Spleen (tissue), 11 donors: ENCODE data around the gene YIPF2. TPM values are rescaled to one million over a fixed set of nuclear protein-coding genes. Genes with fewer than 3 reads are reported as not detected.

Source experiments
- DNase-seq: peaks from one replicate; pipeline ENCODE4 v3.0.0-alpha.2; 2020
- H3K27ac ChIP-seq, 8 donors: fragments of 200-600 bp; sonication (generic) in 7 of 8; 1 replicate in 4 of 8; 2 replicates in 4 of 8; pipeline versions ENCODE4 v1.5.0 to v1.8.0; 2016 to 2021; ENCODE audit warnings: inconsistent platforms in 4 of 8, mild to moderate bottlenecking in 4 of 8, moderate library complexity in 1 of 8
- H3K27me3 ChIP-seq, 7 donors: fragments of 200-600 bp; sonication (generic) in 6 of 7; replicated peaks in 1 of 7; 1 replicate in 4 of 7; 2 replicates in 3 of 7; pipeline versions ENCODE4 v1.5.0 to v1.8.0; 2016 to 2021; ENCODE audit warnings: inconsistent platforms in 3 of 7, mild to moderate bottlenecking in 1 of 7
- H3K36me3 ChIP-seq, 6 donors: fragments of 200-600 bp; sonication (generic) in 5 of 6; 1 replicate in 4 of 6; 2 replicates in 2 of 6; pipeline versions ENCODE4 v1.5.0 to v1.8.0; 2016 to 2021; ENCODE audit warnings: inconsistent platforms in 2 of 6
- H3K4me1 ChIP-seq, 6 donors: fragments of 200-600 bp; sonication (generic) in 5 of 6; 1 replicate in 3 of 6; 2 replicates in 3 of 6; pipeline versions ENCODE4 v1.5.0 to v1.8.0; 2016 to 2021; ENCODE audit warnings: inconsistent platforms in 3 of 6
- H3K4me3 ChIP-seq, 8 donors: fragments of 200-600 bp; sonication (generic) in 7 of 8; 1 replicate in 4 of 8; 2 replicates in 4 of 8; pipeline versions ENCODE4 v1.5.0 to v1.8.0; 2016 to 2021; ENCODE audit warnings: inconsistent platforms in 4 of 8, mild to moderate bottlenecking in 4 of 8, moderate library complexity in 2 of 8
- H3K9me3 ChIP-seq, 8 donors: fragments of 200-600 bp; sonication (generic) in 7 of 8; 1 replicate in 4 of 8; 2 replicates in 4 of 8; pipeline versions ENCODE4 v1.5.0 to v1.8.0; 2016 to 2021; ENCODE audit warnings: inconsistent platforms in 4 of 8
- CTCF ChIP-seq, 11 experiments: fragments of 200-600 bp in 7 of 11; fragments of 450-650 bp in 4 of 11; sonication (generic) in 4 of 11; IDR thresholded peaks in 8 of 11; conservative IDR thresholded peaks in 3 of 11; 1 replicate in 7 of 11; 2 replicates in 4 of 11; pipeline versions ENCODE4 v1.4.0 to v1.8.0; 2016 to 2021; ENCODE audit warnings: antibody characterized with exemption in 11 of 11, inconsistent platforms in 4 of 11, mild to moderate bottlenecking in 1 of 11
- POLR2A ChIP-seq, 3 donors: fragments of 450-650 bp; IDR thresholded peaks; one replicate each; pipeline ENCODE4 v1.5.1; 2017; ENCODE audit warnings: antibody characterized with exemption in 3 of 3, mild to moderate bottlenecking in 1 of 3
- POLR2AphosphoS5 ChIP-seq, 3 donors: sonication (generic); formaldehyde crosslinking; IDR thresholded peaks; one replicate each; pipeline ENCODE4 v1.5.1; 2017; ENCODE audit warnings: antibody characterized with exemption in 3 of 3
- WGBS, 5 donors: extraction: QIAGEN DNeasy Blood & Tissue Kit in 3 of 5; methylation state at CpG; one replicate each; pipeline versions ENCODE4 v1.1.5 to v1.1.7; 2013 to 2018; 5-methylcytosine and 5-hydroxymethylcytosine counted together
- intact Hi-C: fragments of 100-400 bp; cut with DNase I; formaldehyde crosslinking; loops from one replicate; pipeline ENCODE4 v1.15.0; 2023; ENCODE audit warnings: low total_unique reads
- polyA plus RNA-seq, 3 donors: library from polyadenylated mRNA; stranded (reverse); fragments of 200-250 nt; gene quantifications; one replicate each; pipeline ENCODE4 v1.2.1, GENCODE V29; 2013
- total RNA-seq, 7 donors: library from RNA; depleted of rRNA in 3 of 7; stranded (reverse); fragments of >200 nt in 3 of 7; fragmentation: NEBNext Ultra II Directional in 4 of 7; extraction: Animal tissue kit (Norgen Biotek cat#: 25700) in 4 of 7; gene quantifications; one replicate each; pipeline versions ENCODE4 v1.1.0 to v1.2.1, GENCODE V29; 2016 to 2021
- donor health status: healthy with polysubstance abuse.
- donor health status: DM: no; HTN: no; CAD: no; lungs with moderate emphysema.
- donor health status: DM: no; HTN: no; CAD: no.
- donor health status: Bipolar disorder and iron deficiency.
- donor health status: healthy.
- donor health status: DM: no; HTN: no; CAD: no.
- donor health status: DM: yes; HTN: yes; CAD: no.

YIPF2 gene
- total and polyA plus RNA-seq, 10 donors: 12.5 to 42.3 (median 27.6) TPM

DNA sequence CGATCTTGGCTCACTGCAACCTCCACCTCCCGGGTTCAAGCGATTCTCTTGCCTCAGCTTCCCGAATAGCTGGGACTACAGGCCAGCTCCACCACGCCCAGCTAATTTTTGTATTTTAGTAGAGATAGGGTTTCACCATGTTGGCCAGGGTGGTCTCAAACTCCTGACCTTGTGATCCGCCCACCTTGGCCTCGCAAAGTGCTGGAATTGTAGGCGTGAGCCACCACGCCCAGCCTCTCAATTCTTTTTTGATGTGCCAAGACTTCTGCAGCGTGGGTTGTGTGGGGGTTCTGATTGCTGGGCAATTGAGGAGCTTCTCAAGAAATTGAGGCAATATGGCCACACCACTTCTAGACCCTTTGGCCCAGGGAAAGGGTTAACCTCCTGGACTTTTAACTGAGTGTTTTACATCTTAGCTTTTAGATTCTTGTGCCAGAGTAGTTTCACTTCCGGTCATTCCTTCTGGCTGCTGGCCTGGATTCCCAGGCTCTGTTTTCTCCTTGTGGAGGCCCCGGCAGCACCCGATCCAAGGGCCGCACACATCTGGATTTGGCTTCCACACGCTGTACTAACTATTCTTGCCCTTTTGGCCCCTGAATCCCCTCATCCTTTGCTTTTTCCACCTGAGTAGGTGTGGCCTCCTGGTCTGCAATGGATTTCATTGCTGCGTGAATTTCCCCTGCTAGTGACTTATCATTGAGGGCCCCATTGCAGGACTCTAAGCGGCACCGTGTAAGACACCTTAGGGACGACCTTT, 47.1 kb upstream of the YIPF2 start:
- intact Hi-C loops: no loop called here
- Histone ChIP-seq H3K9me3 (no peaks in the 10 kb centered on the region), H3K4me1 (peaks cover 0 to 93% (median 46%) of the 10 kb centered on the region in 6 donors), H3K27me3 (no peaks in the 10 kb centered on the region), H3K36me3 (peaks cover 0 to 6% (median 0%) of the 10 kb centered on the region in 6 donors), H3K4me3 (no peak overlapping the region), H3K27ac (peak overlapping the region in 7 of 8 donors; percentile 36 to 74 (median 61))
- WGBS, 5 donors: 71 to 84% (median 81%) methylated on average over 19 of the region's 19 CpGs
- DNase-seq: no peak
- TF ChIP-seq POLR2AphosphoS5 (IDR thresholded peaks at IDR 0.05): no peak
- no peak for TF ChIP-seq POLR2A (IDR thresholded peaks at IDR 0.05)
- no peak for TF ChIP-seq CTCF (IDR thresholded peaks at IDR 0.05 in 8 of 11, conservative IDR thresholded peaks at IDR 0.05 in 3 of 11)

DNA sequence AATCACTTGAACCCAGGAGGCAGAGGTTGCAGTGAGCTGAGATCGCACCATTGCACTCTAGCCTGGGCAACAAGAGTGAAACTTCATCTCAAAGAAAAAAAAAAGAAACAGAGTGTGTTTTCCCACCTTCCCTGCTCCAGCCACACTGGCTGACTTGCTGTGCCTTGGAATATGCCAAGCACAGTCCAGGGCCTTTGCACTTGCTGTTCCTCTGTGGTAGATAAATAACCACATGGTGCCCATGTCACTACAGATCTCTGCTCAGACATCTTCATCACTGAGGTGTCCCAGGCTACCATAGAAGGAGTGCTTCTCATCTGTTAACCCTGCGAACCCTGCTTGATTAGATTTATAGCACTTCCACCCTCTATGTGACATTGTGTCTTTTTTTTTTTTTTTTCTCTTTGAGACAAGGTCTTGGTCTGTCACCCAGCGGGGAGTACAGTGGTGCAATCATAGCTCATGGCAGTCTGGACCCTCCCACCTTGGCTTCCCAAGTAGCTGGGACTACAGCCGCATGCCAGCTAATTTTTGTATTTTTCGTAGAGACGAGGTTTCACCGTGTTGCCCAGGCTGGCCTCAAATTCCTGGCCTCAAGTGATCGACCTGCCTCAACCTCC, 42.8 kb upstream of the YIPF2 start:
- intact Hi-C loops: no loop called here
- TF ChIP-seq POLR2AphosphoS5 (IDR thresholded peaks at IDR 0.05) (no peak), POLR2A (IDR thresholded peaks at IDR 0.05) (no peak), CTCF (IDR thresholded peaks at IDR 0.05 in 8 of 11, conservative IDR thresholded peaks at IDR 0.05 in 3 of 11) (no peak)
- Histone ChIP-seq H3K36me3 (peaks cover 0 to 6% (median 0%) of the 10 kb centered on the region in 6 donors), H3K27me3 (no peaks in the 10 kb centered on the region), H3K4me3 (no peak overlapping the region), H3K27ac (no peak overlapping the region), H3K9me3 (no peaks in the 10 kb centered on the region), H3K4me1 (peaks cover 9 to 96% (median 45%) of the 10 kb centered on the region in 6 donors)
- no peak for DNase-seq
- 85 to 93% (median 90%) methylated on average over 8 of the region's 8 CpGs for WGBS, 5 donors

DNA sequence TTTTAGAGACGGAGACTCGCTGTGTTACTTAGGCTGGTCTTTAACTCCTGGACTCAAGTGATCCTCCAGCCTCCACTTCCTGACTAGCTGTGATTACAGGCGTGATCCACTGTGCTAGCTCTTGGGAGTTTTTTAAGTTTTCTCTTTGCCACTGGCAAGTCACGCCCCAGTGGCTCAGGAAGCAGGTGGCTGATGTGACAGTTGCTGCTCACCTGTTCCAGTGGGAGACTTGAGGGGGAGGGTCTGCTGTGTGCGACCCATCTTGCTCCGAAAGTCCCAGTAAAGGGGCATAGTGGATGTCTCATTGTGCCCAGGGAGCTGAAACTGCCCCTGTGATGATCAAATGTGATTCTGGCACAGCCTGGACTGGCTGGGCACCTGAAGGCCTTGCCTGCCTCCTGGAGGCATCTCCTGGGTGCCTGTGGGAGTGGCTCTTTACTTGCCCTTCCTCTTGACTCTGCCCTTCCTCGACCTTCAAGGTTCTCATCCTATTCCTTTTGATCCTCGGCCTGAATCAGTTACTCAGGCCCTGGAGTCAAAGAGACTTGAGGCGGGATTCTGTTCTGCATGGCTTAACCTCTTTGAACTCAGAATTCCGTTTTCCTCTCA, 40.2 kb upstream of the YIPF2 start:
- Histone ChIP-seq H3K27me3 (no peaks in the 10 kb centered on the region), H3K4me1 (peaks cover 14 to 94% (median 39%) of the 10 kb centered on the region in 6 donors), H3K36me3 (peaks cover 0 to 6% (median 0%) of the 10 kb centered on the region in 6 donors), H3K9me3 (no peaks in the 10 kb centered on the region), H3K27ac (peak overlapping the region in 7 of 8 donors; percentile 20 to 59 (median 32)), H3K4me3 (no peak overlapping the region)
- no peak for TF ChIP-seq POLR2A (IDR thresholded peaks at IDR 0.05)
- no peak for TF ChIP-seq POLR2AphosphoS5 (IDR thresholded peaks at IDR 0.05)
- TF ChIP-seq CTCF (IDR thresholded peaks at IDR 0.05 in 8 of 11, conservative IDR thresholded peaks at IDR 0.05 in 3 of 11): no peak
- 35 to 57% (median 50%) methylated on average over 10 of the region's 10 CpGs for WGBS, 5 donors
- intact Hi-C loops: no loop called here
- DNase-seq: no peak

DNA sequence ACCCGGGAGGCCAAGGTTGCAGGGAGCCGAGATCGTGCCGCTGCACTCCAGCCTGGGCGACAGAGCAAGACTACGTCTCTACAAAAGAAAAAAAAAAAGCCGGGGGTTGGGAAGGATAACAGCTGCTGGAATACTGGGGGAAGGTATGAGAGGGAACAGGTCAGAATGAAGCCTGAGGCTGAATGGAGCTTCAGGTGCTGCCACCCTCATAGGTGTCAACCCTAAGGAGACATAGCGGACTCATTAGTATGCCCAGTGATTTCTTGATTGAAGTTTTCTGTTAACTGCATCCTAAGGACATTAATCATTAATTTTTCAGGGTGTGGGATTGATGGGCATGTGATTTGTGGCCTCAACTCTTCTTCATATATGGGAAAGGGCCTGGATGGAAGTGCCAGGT, 38.4 kb upstream of the YIPF2 start:
- intact Hi-C loops: no loop called here
- H3K27ac ChIP-seq: no peak overlapping the region
- H3K36me3 ChIP-seq: no peaks in the 10 kb centered on the region
- no peak for TF ChIP-seq POLR2AphosphoS5 (IDR thresholded peaks at IDR 0.05)
- TF ChIP-seq CTCF (IDR thresholded peaks at IDR 0.05 in 8 of 11, conservative IDR thresholded peaks at IDR 0.05 in 3 of 11): no peak
- no peak for TF ChIP-seq POLR2A (IDR thresholded peaks at IDR 0.05)
- H3K9me3 ChIP-seq: no peaks in the 10 kb centered on the region
- H3K4me1 ChIP-seq: peaks cover 28 to 97% (median 57%) of the 10 kb centered on the region in 6 donors
- DNase-seq: no peak
- no peaks in the 10 kb centered on the region for H3K27me3 ChIP-seq
- 88 to 95% (median 93%) methylated on average over 8 of the region's 8 CpGs for WGBS, 5 donors
- no peak overlapping the region for H3K4me3 ChIP-seq
